ENCODE results near the gene ILF3. TPM values are rescaled to one million over a fixed set of nuclear protein-coding genes. Genes with fewer than 3 reads are reported as not detected.

The ILF3 gene
- total RNA-seq, 1 experiment from 2014 or later: 365 TPM

- in situ Hi-C loops (cut with HindIII; ENCODE audit: low pct_unique_long_range_greater_than_20kb, low sequenced_read_pairs): no loop called here
- CTCF ChIA-PET: interaction anchor here (0.7 to 1.9 kb wide), 2 partner anchors 28 to 65 kb away, joined by 3 to 21 read pairs; no protein-coding TSS in a partner anchor
Measured at GRCh38 chr19:10646456-10647159, 7.5 kb upstream of the ILF3 start.

DNA sequence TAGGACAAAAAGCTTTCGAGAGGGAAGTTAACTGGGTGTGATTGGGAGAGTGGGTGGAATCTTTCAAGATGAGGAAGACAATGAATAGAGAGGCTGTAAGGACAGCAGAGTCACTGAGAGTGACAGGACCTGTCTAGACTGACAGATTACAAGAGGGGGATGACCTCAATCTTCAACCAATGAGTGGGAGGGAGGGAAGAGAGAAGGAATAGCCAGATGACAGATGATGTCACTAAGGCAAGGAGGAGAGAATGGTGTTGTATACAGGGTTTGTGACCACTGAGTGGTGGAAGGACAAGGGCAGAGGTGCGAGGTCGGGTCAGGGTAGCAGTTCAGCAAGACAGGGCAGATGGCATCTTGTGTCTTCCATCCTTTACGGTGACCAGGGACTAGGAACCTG, 5.8 kb upstream of the ILF3 start:
- ChIA-PET CTCF (no interaction called here), POLR2A (no interaction called here)
- BruUV-seq (replicated peaks): no TSS peak
- no peaks in the 10 kb centered on the region for H3K9me3 ChIP-seq (ENCODE audit: control insufficient read depth, insufficient read depth, low read depth, low read length)
- intact Hi-C loops (cut with micrococcal nuclease; ENCODE audit: unreplicated experiment) (no loop called here), in situ Hi-C loops (cut with HindIII; ENCODE audit: low pct_unique_long_range_greater_than_20kb, low sequenced_read_pairs) (no loop called here)
- H3K27me3 ChIP-seq (ENCODE audit: control insufficient read depth, insufficient read depth, low read length): no peaks in the 10 kb centered on the region
- H3K27ac ChIP-seq (ENCODE audit: low read length): no peak overlapping the region
- DNase-seq (ENCODE audit: low read depth, low spot score) (no peak), ATAC-seq (no peak)
- peaks cover 5% of the 10 kb centered on the region; the same call in 1 of the 2 replicates for H3K4me1 ChIP-seq (ENCODE audit: control insufficient read depth, insufficient read depth, low read length)
- no peak for TF ChIP-seq POLR2AphosphoS5 (IDR thresholded peaks at IDR 0.05; ENCODE audit: low read depth, low read length)
- TF ChIP-seq TCF7L2 (IDR thresholded peaks at IDR 0.05; ENCODE audit: low read depth, low read length): no peak
- TF ChIP-seq, protein P1, sequence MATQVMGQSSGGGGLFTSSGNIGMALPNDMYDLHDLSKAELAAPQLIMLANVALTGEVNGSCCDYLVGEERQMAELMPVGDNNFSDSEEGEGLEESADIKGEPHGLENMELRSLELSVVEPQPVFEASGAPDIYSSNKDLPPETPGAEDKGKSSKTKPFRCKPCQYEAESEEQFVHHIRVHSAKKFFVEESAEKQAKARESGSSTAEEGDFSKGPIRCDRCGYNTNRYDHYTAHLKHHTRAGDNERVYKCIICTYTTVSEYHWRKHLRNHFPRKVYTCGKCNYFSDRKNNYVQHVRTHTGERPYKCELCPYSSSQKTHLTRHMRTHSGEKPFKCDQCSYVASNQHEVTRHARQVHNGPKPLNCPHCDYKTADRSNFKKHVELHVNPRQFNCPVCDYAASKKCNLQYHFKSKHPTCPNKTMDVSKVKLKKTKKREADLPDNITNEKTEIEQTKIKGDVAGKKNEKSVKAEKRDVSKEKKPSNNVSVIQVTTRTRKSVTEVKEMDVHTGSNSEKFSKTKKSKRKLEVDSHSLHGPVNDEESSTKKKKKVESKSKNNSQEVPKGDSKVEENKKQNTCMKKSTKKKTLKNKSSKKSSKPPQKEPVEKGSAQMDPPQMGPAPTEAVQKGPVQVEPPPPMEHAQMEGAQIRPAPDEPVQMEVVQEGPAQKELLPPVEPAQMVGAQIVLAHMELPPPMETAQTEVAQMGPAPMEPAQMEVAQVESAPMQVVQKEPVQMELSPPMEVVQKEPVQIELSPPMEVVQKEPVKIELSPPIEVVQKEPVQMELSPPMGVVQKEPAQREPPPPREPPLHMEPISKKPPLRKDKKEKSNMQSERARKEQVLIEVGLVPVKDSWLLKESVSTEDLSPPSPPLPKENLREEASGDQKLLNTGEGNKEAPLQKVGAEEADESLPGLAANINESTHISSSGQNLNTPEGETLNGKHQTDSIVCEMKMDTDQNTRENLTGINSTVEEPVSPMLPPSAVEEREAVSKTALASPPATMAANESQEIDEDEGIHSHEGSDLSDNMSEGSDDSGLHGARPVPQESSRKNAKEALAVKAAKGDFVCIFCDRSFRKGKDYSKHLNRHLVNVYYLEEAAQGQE (IDR thresholded peaks at IDR 0.05; ENCODE audit: insufficient read depth in 1 of 2, low read depth in 2 of 2, low read length in 1 of 2): no peak
- no peak for TF ChIP-seq SIN3A (IDR thresholded peaks at IDR 0.05; ENCODE audit: borderline replicate concordance, insufficient read depth, low read depth, low read length)
- no peak for TF ChIP-seq CTCF (IDR thresholded peaks at IDR 0.05)
- peaks cover 2% of the 10 kb centered on the region; the same call in 1 of the 2 replicates for H3K36me3 ChIP-seq (ENCODE audit: control insufficient read depth, insufficient read depth, low read length)
- no peak overlapping the region for H3K4me3 ChIP-seq (ENCODE audit: low read depth in 2 of 2, low read length in 2 of 2)

More at GRCh38 chr19:10646456-10647159, 7.5 kb upstream of the ILF3 start:
- Histone ChIP-seq H3K27ac (ENCODE audit: low read length) (no peak overlapping the region), H3K4me1 (ENCODE audit: control insufficient read depth, insufficient read depth, low read length) (peaks cover 5% of the 10 kb centered on the region; the same call in 1 of the 2 replicates), H3K36me3 (ENCODE audit: control insufficient read depth, insufficient read depth, low read length) (no peaks in the 10 kb centered on the region), H3K27me3 (ENCODE audit: control insufficient read depth, insufficient read depth, low read length) (no peaks in the 10 kb centered on the region), H3K9me3 (ENCODE audit: control insufficient read depth, insufficient read depth, low read depth, low read length) (no peaks in the 10 kb centered on the region), H3K4me3 (ENCODE audit: low read depth in 2 of 2, low read length in 2 of 2) (no peak overlapping the region)
- ATAC-seq: no peak
- TF ChIP-seq CTCF (IDR thresholded peaks at IDR 0.05) (no peak), TCF7L2 (IDR thresholded peaks at IDR 0.05; ENCODE audit: low read depth, low read length) (no peak), POLR2AphosphoS5 (IDR thresholded peaks at IDR 0.05; ENCODE audit: low read depth, low read length) (no peak), SIN3A (IDR thresholded peaks at IDR 0.05; ENCODE audit: borderline replicate concordance, insufficient read depth, low read depth, low read length) (no peak)
- TF ChIP-seq, protein P1 (IDR thresholded peaks at IDR 0.05; ENCODE audit: insufficient read depth in 1 of 2, low read depth in 2 of 2, low read length in 1 of 2): no peak
- POLR2A ChIA-PET: interaction anchor here (0.7 kb wide), 1 partner anchor 49 kb away, joined by 3 read pairs; no protein-coding TSS in a partner anchor
- intact Hi-C loops (cut with micrococcal nuclease; ENCODE audit: unreplicated experiment): no loop called here
- BruUV-seq (replicated peaks): no TSS peak
- DNase-seq (ENCODE audit: low read depth, low spot score): no peak
